Kidney (tissue), 14 donors: ENCODE results near the gene ZNF280D. TPM values are rescaled to one million over a fixed set of nuclear protein-coding genes. Genes with fewer than 3 reads are reported as not detected.

ENCODE experiments used
- DNase-seq, 5 donors: peaks; one replicate each; pipeline ENCODE4 v3.0.0-alpha.2; 2013 to 2020
- FAIRE-seq: peaks from 2 replicates; lab custom pipeline; 2012; peaks lifted over from hg19 to GRCh38; lab: Jason Lieb, UNC
- H3K27ac ChIP-seq, 2 donors: one replicate each; pipeline ENCODE4 v1.7.0; 2013; ENCODE audit warnings: low read depth in 2 of 2, low read length in 2 of 2, inconsistent platforms in 1 of 2
- H3K27me3 ChIP-seq: one replicate; pipeline ENCODE4 v1.7.1; 2013; ENCODE audit warnings: low read length, inconsistent platforms; ENCODE audit not compliant: control insufficient read depth, insufficient read depth
- H3K36me3 ChIP-seq, 3 donors: one replicate each; pipeline versions ENCODE4 v1.7.0 to v1.7.1; 2013; ENCODE audit warnings: low read length in 3 of 3, control low read depth in 1 of 3, inconsistent platforms in 1 of 3; ENCODE audit not compliant: insufficient read depth in 3 of 3, control insufficient read depth in 2 of 3
- H3K4me1 ChIP-seq, 3 donors: one replicate each; pipeline versions ENCODE4 v1.7.0 to v1.7.1; 2013; ENCODE audit warnings: low read length in 3 of 3, inconsistent platforms in 1 of 3, low read depth in 1 of 3; ENCODE audit not compliant: control insufficient read depth in 2 of 3, insufficient read depth in 2 of 3
- H3K4me3 ChIP-seq, 3 donors: one replicate each; pipeline versions ENCODE4 v1.7.0 to v1.8.1; 2013; ENCODE audit warnings: low read length in 3 of 3, control low read depth in 1 of 3, inconsistent platforms in 1 of 3
- H3K9ac ChIP-seq, 3 donors: one replicate each; pipeline versions ENCODE4 v1.7.0 to v1.7.1; 2013; ENCODE audit warnings: low read length in 3 of 3, control low read depth in 1 of 3, inconsistent platforms in 1 of 3
- H3K9me3 ChIP-seq, 3 donors: one replicate each; pipeline versions ENCODE4 v1.7.0 to v1.7.1; 2013; ENCODE audit warnings: low read length in 3 of 3, control low read depth in 1 of 3, inconsistent platforms in 1 of 3; ENCODE audit not compliant: control insufficient read depth in 2 of 3, insufficient read depth in 1 of 3
- intact Hi-C: fragments of 100-400 bp; cut with DNase I; formaldehyde crosslinking; loops from one replicate; pipeline ENCODE4 v1.11.1; 2022
- polyA plus RNA-seq: library from polyadenylated mRNA; stranded (reverse); fragments of 350-450 nt; fragmentation: Illumina TruSeq; extraction: RNeasy Lipid Tissue Mini Kit (QIAGEN cat#74804); gene quantifications from one replicate; pipeline ENCODE4 v1.2.3, GENCODE V29; 2014; ENCODE audit warnings: low read depth, low replicate concordance; ENCODE audit not compliant: insufficient read depth
- total RNA-seq: library from RNA; stranded (reverse); fragmentation: NEBNext Ultra II Directional; extraction: Animal tissue kit (Norgen Biotek cat#: 25700); gene quantifications from one replicate; pipeline ENCODE4 v1.2.1, GENCODE V29; 2021
- TF ChIP-seq, protein P1 (sequence below): IDR thresholded peaks from 3 replicates; pipeline ENCODE4 v1.5.1; 2012; ENCODE audit warnings: mild to moderate bottlenecking, moderate library complexity, borderline replicate concordance; ENCODE audit not compliant: insufficient read depth; ENCODE audit errors: extremely low read depth
- donor health status: control.
- donor health status: control.
- donor health status: control.
- donor health status: control.
- donor health status: control.
- donor health status: DM: yes; HTN: yes; CAD: no.
- donor health status: Normal renal cell carcinoma (clear cell type).

Gene ZNF280D
- total and polyA plus RNA-seq, 2 donors from 2014 or later = 13.7 to 50.0 TPM

DNA sequence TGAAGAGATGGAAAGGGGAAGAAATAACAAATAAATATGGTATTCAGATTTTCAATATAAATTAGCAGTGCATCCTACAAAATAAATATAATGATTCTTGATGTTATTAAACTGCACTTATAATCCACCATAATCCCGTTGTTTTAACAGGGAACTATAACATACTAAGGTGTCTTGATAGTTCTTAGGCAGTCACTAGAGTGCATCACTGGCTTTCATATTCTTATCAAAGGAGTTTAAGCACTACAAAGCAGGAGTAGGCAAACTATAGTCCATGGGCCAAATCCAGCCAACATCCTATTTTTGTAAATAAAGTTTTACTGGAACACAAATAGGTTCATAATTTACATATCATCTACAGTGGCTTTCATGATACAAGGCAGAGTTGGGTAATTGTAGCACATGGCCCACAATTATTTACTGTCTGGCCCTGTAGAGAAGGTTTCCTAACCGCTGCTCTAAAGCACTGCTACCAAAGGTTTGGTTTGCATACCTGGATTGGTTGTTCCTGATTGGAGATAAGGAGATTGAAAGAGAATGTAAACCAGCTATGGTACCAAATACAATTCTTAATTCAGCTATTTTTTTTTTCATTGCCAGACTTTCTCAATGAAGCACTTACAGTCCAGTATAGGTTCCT is 104.3 kb downstream of the ZNF280D start:
- H3K36me3 ChIP-seq = peaks cover 0 to 7% (median 3%) of the 10 kb centered on the region in 3 donors
- no peak overlapping the region for H3K4me3 ChIP-seq
- no peaks in the 10 kb centered on the region for H3K27me3 ChIP-seq
- H3K4me1 ChIP-seq = no peaks in the 10 kb centered on the region
- DNase-seq = no peak
- TF ChIP-seq, protein P1, sequence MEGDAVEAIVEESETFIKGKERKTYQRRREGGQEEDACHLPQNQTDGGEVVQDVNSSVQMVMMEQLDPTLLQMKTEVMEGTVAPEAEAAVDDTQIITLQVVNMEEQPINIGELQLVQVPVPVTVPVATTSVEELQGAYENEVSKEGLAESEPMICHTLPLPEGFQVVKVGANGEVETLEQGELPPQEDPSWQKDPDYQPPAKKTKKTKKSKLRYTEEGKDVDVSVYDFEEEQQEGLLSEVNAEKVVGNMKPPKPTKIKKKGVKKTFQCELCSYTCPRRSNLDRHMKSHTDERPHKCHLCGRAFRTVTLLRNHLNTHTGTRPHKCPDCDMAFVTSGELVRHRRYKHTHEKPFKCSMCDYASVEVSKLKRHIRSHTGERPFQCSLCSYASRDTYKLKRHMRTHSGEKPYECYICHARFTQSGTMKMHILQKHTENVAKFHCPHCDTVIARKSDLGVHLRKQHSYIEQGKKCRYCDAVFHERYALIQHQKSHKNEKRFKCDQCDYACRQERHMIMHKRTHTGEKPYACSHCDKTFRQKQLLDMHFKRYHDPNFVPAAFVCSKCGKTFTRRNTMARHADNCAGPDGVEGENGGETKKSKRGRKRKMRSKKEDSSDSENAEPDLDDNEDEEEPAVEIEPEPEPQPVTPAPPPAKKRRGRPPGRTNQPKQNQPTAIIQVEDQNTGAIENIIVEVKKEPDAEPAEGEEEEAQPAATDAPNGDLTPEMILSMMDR = no peak
- intact Hi-C loops = no loop called here
- no peaks in the 10 kb centered on the region for H3K9me3 ChIP-seq
- no peak overlapping the region for H3K9ac ChIP-seq
- no peak overlapping the region for H3K27ac ChIP-seq
- no peak for FAIRE-seq

DNA sequence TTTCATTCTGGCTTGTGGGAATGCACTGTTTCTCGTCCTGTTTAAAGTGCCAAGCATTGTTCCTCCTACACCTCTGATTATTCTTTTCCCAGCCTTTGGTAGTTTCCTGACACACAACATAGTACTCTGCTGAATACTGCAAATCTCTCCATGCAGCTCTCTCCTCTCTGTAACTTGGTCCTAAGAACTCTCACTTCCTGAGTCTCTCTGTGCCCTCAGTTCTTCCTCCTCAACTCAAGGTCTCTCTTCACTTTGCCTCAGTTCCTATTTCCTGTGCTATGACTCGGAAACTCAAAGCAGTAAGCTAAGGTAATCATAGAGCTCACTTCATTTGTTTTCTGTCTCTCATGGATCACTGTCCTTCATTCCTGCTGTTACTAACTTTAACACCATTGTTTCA is 113.4 kb downstream of the ZNF280D start:
- Histone ChIP-seq H3K9me3 (no peaks in the 10 kb centered on the region), H3K4me3 (no peak overlapping the region), H3K27ac (no peak overlapping the region), H3K36me3 (no peaks in the 10 kb centered on the region), H3K27me3 (no peaks in the 10 kb centered on the region), H3K9ac (no peak overlapping the region), H3K4me1 (no peaks in the 10 kb centered on the region)
- no peak for FAIRE-seq
- TF ChIP-seq, protein P1 = no peak
- DNase-seq = no peak
- intact Hi-C loops = no loop called here

GRCh38 chr15:56617628-56618027 is 115.7 kb downstream of the ZNF280D start:
- H3K27ac ChIP-seq = no peak overlapping the region
- TF ChIP-seq, protein P1 = no peak
- no peaks in the 10 kb centered on the region for H3K9me3 ChIP-seq
- DNase-seq = no peak
- no peak overlapping the region for H3K4me3 ChIP-seq
- H3K9ac ChIP-seq = no peak overlapping the region
- intact Hi-C loops = no loop called here
- H3K36me3 ChIP-seq = no peaks in the 10 kb centered on the region
- H3K4me1 ChIP-seq = no peaks in the 10 kb centered on the region
- no peaks in the 10 kb centered on the region for H3K27me3 ChIP-seq
- FAIRE-seq = no peak

- no peak overlapping the region for H3K27ac ChIP-seq
- intact Hi-C loops = no loop called here
- H3K9me3 ChIP-seq = no peaks in the 10 kb centered on the region
- no peak overlapping the region for H3K9ac ChIP-seq
- H3K4me1 ChIP-seq = no peaks in the 10 kb centered on the region
- no peak overlapping the region for H3K4me3 ChIP-seq
- DNase-seq (no peak), FAIRE-seq (no peak)
- H3K27me3 ChIP-seq = no peaks in the 10 kb centered on the region
- H3K36me3 ChIP-seq = no peaks in the 10 kb centered on the region
- TF ChIP-seq, protein P1 = no peak
Observed at GRCh38 chr15:56616551-56616950, 116.8 kb downstream of the ZNF280D start.
